HT1080 (cell line): ENCODE data around the gene TMEM134. TPM values are rescaled to one million over a fixed set of nuclear protein-coding genes. Genes with fewer than 3 reads are reported as not detected.

Experiments
- small RNA-seq: library from RNA; depleted of rRNA; stranded (forward); fragments of <200 nt; gene quantifications from one replicate; pipeline ENCODE3, GENCODE V24; 2014
- total RNA-seq: library from RNA; depleted of rRNA; stranded (reverse); fragments of >200 nt; shearing (Covaris generic); gene quantifications from 2 replicates; pipeline ENCODE4 v1.2.3, GENCODE V29; 2014; rRNA removed

TMEM134 gene
- total RNA-seq, 1 experiment from 2014 or later = 6.9 TPM

Small RNA genes within 50 kb of the gene (small RNA-seq; reads per million reads assigned to genes)
- not detected for gene MIR6752

Other genes starting within 250 kb of the TMEM134 start
- 42.6 and 51.5 TPM in 2 replicates for gene GRK2, start 202.8 kb downstream of the TMEM134 start, total RNA-seq
- 26.5 and 27.6 TPM in 2 replicates for gene ANKRD13D, start 179.9 kb downstream of the TMEM134 start, total RNA-seq
- gene SSH3, start 165.7 kb downstream of the TMEM134 start, total RNA-seq = 2.2 and 2.9 TPM in 2 replicates
- 34.5 and 39.4 TPM in 2 replicates for gene POLD4, start 115.7 kb downstream of the TMEM134 start, total RNA-seq
- gene CLCF1, start 95.7 kb downstream of the TMEM134 start, total RNA-seq = 7.5 and 9.3 TPM in 2 replicates
- 6.5 and 11.7 TPM in 2 replicates for gene RAD9A, start 77.3 kb downstream of the TMEM134 start, total RNA-seq
- 324 and 339 TPM in 2 replicates for gene PPP1CA, start 67.4 kb downstream of the TMEM134 start, total RNA-seq
- gene TBC1D10C, start 65.2 kb downstream of the TMEM134 start, total RNA-seq = 0.05 TPM in 1 of 2 replicates, not detected in the other
- 0.13 TPM in 1 of 2 replicates, not detected in the other for gene CARNS1, start 53.6 kb downstream of the TMEM134 start, total RNA-seq
- gene RPS6KB2, start 40.8 kb downstream of the TMEM134 start, total RNA-seq = 49.0 and 52.7 TPM in 2 replicates
- gene PTPRCAP, start 31.6 kb downstream of the TMEM134 start, total RNA-seq = 0.60 TPM in 1 of 2 replicates, not detected in the other
- 113 and 151 TPM in 2 replicates for gene CORO1B, start 25.8 kb downstream of the TMEM134 start, total RNA-seq
- gene GPR152, start 16.5 kb downstream of the TMEM134 start, total RNA-seq = not detected in 2 replicates
- gene CABP4, start 13.9 kb downstream of the TMEM134 start, total RNA-seq = not detected in 2 replicates
- gene AIP, start 13.8 kb upstream of the TMEM134 start, total RNA-seq = 81.5 and 91.2 TPM in 2 replicates
- 0.13 and 0.90 TPM in 2 replicates for gene PITPNM1, start 36.1 kb upstream of the TMEM134 start, total RNA-seq
- 20.0 and 24.7 TPM in 2 replicates for gene CDK2AP2, start 38.9 kb upstream of the TMEM134 start, total RNA-seq
- not detected in 2 replicates for gene CABP2, start 54.2 kb upstream of the TMEM134 start, total RNA-seq
- 904 and 1,034 TPM in 2 replicates for gene GSTP1, start 114.6 kb upstream of the TMEM134 start, total RNA-seq
- 202 and 217 TPM in 2 replicates for gene NDUFV1, start 137.7 kb upstream of the TMEM134 start, total RNA-seq
- gene NUDT8, start 160.7 kb upstream of the TMEM134 start, total RNA-seq = 17.0 and 21.5 TPM in 2 replicates
- not detected in 2 replicates for gene TBX10, start 170.5 kb upstream of the TMEM134 start, total RNA-seq
- gene ACY3, start 181.5 kb upstream of the TMEM134 start, total RNA-seq = not detected in 2 replicates
- gene ALDH3B2, start 205.4 kb upstream of the TMEM134 start, total RNA-seq = not detected in 2 replicates